HG02571 (cell line): ENCODE data around the gene ZBTB46.

Experiments used
- ATAC-seq: cut with Tn5 transposase; IDR thresholded peaks from one replicate; pipeline ENCODE4 v1.9.1; 2021; ENCODE audit warnings: mild to moderate bottlenecking, moderate library complexity; ENCODE audit not compliant: unreplicated experiment

The ZBTB46 gene

DNA sequence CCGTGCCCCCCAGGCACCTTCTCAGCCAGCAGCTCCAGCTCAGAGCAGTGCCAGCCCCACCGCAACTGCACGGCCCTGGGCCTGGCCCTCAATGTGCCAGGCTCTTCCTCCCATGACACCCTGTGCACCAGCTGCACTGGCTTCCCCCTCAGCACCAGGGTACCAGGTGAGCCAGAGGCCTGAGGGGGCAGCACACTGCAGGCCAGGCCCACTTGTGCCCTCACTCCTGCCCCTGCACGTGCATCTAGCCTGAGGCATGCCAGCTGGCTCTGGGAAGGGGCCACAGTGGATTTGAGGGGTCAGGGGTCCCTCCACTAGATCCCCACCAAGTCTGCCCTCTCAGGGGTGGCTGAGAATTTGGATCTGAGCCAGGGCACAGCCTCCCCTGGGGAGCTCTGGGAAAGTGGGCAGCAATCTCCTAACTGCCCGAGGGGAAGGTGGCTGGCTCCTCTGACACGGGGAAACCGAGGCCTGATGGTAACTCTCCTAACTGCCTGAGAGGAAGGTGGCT lies 133.7 kb downstream of the ZBTB46 start:
- ATAC-seq, result no peak

DNA sequence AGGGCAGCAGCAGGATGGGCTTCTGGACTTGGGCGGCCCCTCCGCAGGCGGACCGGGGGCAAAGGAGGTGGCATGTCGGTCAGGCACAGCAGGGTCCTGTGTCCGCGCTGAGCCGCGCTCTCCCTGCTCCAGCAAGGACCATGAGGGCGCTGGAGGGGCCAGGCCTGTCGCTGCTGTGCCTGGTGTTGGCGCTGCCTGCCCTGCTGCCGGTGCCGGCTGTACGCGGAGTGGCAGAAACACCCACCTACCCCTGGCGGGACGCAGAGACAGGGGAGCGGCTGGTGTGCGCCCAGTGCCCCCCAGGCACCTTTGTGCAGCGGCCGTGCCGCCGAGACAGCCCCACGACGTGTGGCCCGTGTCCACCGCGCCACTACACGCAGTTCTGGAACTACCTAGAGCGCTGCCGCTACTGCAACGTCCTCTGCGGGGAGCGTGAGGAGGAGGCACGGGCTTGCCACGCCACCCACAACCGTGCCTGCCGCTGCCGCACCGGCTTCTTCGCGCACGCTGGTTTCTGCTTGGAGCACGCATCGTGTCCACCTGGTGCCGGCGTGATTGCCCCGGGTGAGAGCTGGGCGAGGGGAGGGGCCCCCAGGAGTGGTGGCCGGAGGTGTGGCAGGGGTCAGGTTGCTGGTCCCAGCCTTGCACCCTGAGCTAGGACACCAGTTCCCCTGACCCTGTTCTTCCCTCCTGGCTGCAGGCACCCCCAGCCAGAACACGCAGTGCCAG lies 134.3 kb downstream of the ZBTB46 start, which contains the start of gene TNFRSF6B:
Gene TNFRSF6B, plus strand, starts transcription at position 25 of the 729 bp plus-strand sequence. Its CDS starts 116 bp downstream, at position 141.
- no peak for ATAC-seq

DNA sequence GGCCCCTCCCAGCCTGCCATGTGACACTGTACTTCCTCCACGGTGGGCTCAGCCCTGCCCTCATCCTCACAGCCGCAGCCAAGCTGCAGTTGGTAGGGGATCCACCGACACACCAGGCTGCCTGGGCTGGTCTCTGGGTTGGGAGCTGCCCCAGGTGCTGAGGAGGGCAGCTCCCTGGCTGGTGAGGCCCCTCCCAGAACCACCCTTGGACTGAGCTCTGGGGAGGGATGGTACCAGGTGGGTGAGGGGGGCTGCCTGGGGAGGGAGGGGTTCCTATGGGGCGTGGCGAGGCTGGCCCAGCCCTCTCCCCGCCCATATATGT lies 134.8 kb downstream of the ZBTB46 start:
- ATAC-seq, result no peak

DNA sequence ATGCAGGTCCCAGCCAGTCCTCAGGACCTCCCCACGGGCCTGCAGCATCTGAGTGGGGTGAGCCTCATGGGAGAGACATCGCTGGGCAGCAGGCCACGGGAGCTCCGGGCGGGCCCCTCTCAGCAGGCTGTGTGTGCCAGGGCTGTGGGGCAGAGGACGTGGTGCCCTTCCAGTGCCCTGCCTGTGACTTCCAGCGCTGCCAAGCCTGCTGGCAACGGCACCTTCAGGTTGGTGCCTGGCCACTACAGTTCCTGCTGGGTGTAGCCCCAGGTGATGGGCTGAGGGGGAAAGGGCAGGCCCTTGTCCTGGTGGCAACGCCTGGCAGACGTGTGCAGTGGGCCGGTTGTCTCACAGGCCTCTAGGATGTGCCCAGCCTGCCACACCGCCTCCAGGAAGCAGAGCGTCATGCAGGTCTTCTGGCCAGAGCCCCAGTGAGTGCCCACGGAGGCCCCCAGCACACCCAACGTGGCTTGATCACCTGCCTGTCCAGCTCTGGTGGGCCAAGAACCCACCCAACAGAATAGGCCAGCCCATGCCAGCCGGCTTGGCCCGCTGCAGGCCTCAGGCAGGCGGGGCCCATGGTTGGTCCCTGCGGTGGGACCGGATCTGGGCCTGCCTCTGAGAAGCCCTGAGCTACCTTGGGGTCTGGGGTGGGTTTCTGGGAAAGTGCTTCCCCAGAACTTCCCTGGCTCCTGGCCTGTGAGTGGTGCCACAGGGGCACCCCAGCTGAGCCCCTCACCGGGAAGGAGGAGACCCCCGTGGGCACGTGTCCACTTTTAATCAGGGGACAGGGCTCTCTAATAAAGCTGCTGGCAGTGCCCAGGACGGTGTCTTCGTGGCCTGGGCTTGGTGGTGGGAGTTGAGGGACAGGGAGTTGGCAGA lies 135.4 kb downstream of the ZBTB46 start:
- ATAC-seq, result no peak

DNA sequence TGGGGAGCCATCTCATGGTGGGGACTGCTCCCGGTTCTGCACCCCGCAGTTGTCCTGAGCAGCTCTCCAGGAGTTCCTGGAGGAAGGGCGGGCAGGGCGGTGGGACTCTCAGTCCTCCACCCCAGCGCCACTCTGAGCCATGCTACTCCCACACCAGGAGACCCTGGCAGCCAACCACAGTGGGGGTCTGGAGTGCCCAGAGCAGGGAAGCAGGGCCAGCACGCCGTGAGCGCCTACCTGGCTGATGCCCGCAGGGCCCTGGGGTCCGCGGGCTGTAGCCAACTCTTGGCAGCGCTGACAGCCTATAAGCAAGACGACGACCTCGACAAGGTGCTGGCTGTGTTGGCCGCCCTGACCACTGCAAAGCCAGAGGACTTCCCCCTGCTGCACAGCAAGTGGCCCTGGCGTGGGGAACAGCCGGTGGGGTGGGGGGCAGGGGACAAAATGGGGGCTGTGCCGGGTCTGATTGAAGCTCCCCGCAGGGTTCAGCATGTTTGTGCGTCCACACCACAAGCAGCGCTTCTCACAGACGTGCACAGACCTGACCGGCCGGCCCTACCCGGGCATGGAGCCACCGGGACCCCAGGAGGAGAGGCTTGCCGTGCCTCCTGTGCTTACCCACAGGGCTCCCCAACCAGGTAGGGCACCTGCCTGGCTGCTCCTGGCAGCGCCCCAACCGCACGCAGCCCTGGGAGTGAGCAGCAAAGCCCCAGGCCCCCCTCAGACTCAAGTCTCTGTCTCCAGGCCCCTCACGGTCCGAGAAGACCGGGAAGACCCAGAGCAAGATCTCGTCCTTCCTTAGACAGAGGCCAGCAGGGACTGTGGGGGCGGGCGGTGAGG lies 136.3 kb downstream of the ZBTB46 start:
- ATAC-seq, result no peak

DNA sequence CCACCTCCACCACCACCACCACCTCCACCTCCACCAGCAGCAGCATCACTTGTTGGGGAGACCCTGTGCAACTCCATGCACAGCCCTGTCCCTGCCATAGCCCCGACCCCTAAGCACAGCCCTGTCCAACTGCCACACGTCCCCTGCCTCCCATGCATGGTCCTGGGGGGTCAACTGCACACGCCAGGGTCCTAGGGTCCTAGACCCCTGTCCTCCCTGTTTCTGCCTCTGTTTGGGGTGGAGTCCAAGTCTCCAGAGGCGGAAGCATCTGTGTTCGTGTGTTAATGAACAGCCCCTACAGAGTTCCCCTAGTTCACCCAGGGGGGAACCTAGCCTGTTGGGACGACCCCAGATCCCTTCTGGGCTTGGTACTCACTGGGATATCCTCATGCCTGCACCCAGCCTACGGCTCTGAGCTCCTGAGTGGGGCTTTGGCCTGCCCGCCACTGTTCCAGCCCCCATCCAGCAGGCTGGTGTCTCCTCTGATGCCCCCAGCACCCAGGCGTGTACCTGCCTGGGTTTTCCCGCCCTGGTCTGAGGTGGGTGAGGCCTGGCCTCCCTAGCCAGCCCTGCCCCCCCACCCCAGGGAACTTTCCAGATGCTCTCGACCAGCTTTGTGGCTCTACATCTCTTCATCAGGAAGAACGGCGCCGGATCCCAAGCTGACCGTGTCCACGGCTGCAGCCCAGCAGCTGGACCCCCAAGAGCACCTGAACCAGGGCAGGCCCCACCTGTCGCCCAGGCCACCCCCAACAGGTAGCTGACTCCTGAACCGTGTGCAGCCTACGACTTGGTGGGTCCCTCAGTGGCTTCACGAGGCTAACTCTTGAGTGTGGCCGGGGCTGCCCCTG lies 137.1 kb downstream of the ZBTB46 start:
- no peak for ATAC-seq
